Colonic mucosa (tissue), 4 donors: Measurements from ENCODE around the gene LDAH. TPM values are rescaled to one million over a fixed set of nuclear protein-coding genes. Genes with fewer than 3 reads are reported as not detected.

Source experiments
- DNase-seq: peaks from one replicate; pipeline ENCODE4 v3.0.0-alpha.2; 2020
- H3K27ac ChIP-seq: fragments of 200-600 bp; one replicate; pipeline ENCODE4 v1.8.0; 2021
- H3K27me3 ChIP-seq: fragments of 200-600 bp; one replicate; pipeline ENCODE4 v1.8.0; 2021
- H3K36me3 ChIP-seq: fragments of 200-600 bp; one replicate; pipeline ENCODE4 v1.8.0; 2021
- H3K4me1 ChIP-seq: fragments of 200-600 bp; one replicate; pipeline ENCODE4 v1.8.0; 2021; ENCODE audit warnings: mild to moderate bottlenecking
- H3K4me3 ChIP-seq: fragments of 200-600 bp; one replicate; pipeline ENCODE4 v1.8.0; 2021
- H3K9ac ChIP-seq, 2 donors: one replicate each; pipeline ENCODE4 v1.7.0; 2013; ENCODE audit warnings: control low read depth in 2 of 2, low read depth in 2 of 2, low read length in 2 of 2
- H3K9me3 ChIP-seq: fragments of 200-600 bp; one replicate; pipeline ENCODE4 v1.8.0; 2021
- CTCF ChIP-seq: fragments of 200-600 bp; IDR thresholded peaks from one replicate; pipeline ENCODE4 v1.8.0; 2022; ENCODE audit warnings: antibody characterized with exemption, mild to moderate bottlenecking
- intact Hi-C: fragments of 100-400 bp; cut with DNase I; formaldehyde crosslinking; loops from one replicate; pipeline ENCODE4 v1.14.1; 2022
- total RNA-seq, 2 donors: library from RNA; stranded (reverse); fragmentation: NEBNext Ultra II Directional in 1 of 2; extraction: Animal tissue kit (Norgen Biotek cat#: 25700) in 1 of 2; gene quantifications; one replicate each; pipeline ENCODE4 v1.2.1, GENCODE V29; 2021
- donor health status: healthy.
- donor health status: DM: no; HTN: no; CAD: no.
- donor health status: DM: no; HTN: no; CAD: no.

The LDAH gene
- total RNA-seq, 2 donors from 2014 or later = 15.0 to 25.9 TPM

GRCh38 chr2:20759487-20759886 lies 63.4 kb downstream of the LDAH start:
- no peak for TF ChIP-seq CTCF
- Histone ChIP-seq H3K27me3 (no peaks in the 10 kb centered on the region), H3K9ac (no peak overlapping the region), H3K4me1 (no peaks in the 10 kb centered on the region), H3K9me3 (no peaks in the 10 kb centered on the region), H3K27ac (no peak overlapping the region), H3K36me3 (no peaks in the 10 kb centered on the region), H3K4me3 (no peak overlapping the region)
- intact Hi-C loops = no loop called here
- no peak for DNase-seq

- no peak overlapping the region for H3K27ac ChIP-seq
- intact Hi-C loops = no loop called here
- H3K4me1 ChIP-seq = no peaks in the 10 kb centered on the region
- H3K9me3 ChIP-seq = no peaks in the 10 kb centered on the region
- no peak overlapping the region for H3K4me3 ChIP-seq
- H3K27me3 ChIP-seq = no peaks in the 10 kb centered on the region
- no peaks in the 10 kb centered on the region for H3K36me3 ChIP-seq
- no peak for TF ChIP-seq CTCF
- DNase-seq = no peak
- H3K9ac ChIP-seq = no peak overlapping the region
Measured at GRCh38 chr2:20758997-20759396, 63.9 kb downstream of the LDAH start.

- Histone ChIP-seq H3K4me3 (no peak overlapping the region), H3K27me3 (no peaks in the 10 kb centered on the region), H3K27ac (no peak overlapping the region), H3K4me1 (no peaks in the 10 kb centered on the region), H3K9ac (no peak overlapping the region), H3K9me3 (no peaks in the 10 kb centered on the region), H3K36me3 (no peaks in the 10 kb centered on the region)
- DNase-seq = no peak
- intact Hi-C loops = no loop called here
- TF ChIP-seq CTCF = no peak
Measured at GRCh38 chr2:20757405-20758090, 65.4 kb downstream of the LDAH start.

- DNase-seq = no peak
- TF ChIP-seq CTCF = no peak
- Histone ChIP-seq H3K27ac (no peak overlapping the region), H3K4me3 (no peak overlapping the region), H3K4me1 (no peaks in the 10 kb centered on the region), H3K27me3 (no peaks in the 10 kb centered on the region), H3K9me3 (no peaks in the 10 kb centered on the region), H3K9ac (no peak overlapping the region), H3K36me3 (no peaks in the 10 kb centered on the region)
- intact Hi-C loops = no loop called here
Measured at GRCh38 chr2:20755132-20755800, 67.6 kb downstream of the LDAH start.

- no peaks in the 10 kb centered on the region for H3K27me3 ChIP-seq
- H3K4me1 ChIP-seq = no peaks in the 10 kb centered on the region
- no peak overlapping the region for H3K4me3 ChIP-seq
- TF ChIP-seq CTCF = no peak
- intact Hi-C loops = no loop called here
- no peaks in the 10 kb centered on the region for H3K36me3 ChIP-seq
- no peaks in the 10 kb centered on the region for H3K9me3 ChIP-seq
- H3K9ac ChIP-seq = no peak overlapping the region
- no peak for DNase-seq
- no peak overlapping the region for H3K27ac ChIP-seq
Measured at GRCh38 chr2:20752293-20752692, 70.6 kb downstream of the LDAH start.
